K562 (cell line): ENCODE measurements around the gene MOSPD3. TPM values are rescaled to one million over a fixed set of nuclear protein-coding genes. Genes with fewer than 3 reads are reported as not detected.
A peak's percentile ranks its signal among the peaks of the same experiment; 100 is the strongest.

Experiments
- ATAC-seq: fragments of 200-7000 bp; cut with Tn5 transposase; 3 replicates; pipeline ENCODE4 v1.9.1; 2020; ENCODE audit warnings: moderate library complexity
- BruUV-seq: library from RNA; stranded (reverse); fragments of 400-500 nt; replicated peaks from 2 replicates; lab custom pipeline; 2021; lab: Mats Ljungman, UMichigan
- CTCF ChIA-PET: fragments of 300-600 bp; formaldehyde crosslinking; extraction: SDS; loops from one replicate; lab custom pipeline; 2021; ENCODE audit warnings: low intra/inter-chr PET ratio; lab: Yijun Ruan, JAX
- POLR2A ChIA-PET: fragments of 300-600, 350-650 bp; sonication (Branson Sonifier 250); formaldehyde crosslinking; extraction: SDS; loops from one replicate; lab custom pipeline; 2021; ENCODE audit warnings: antibody characterized with exemption, inconsistent platforms; lab: Yijun Ruan, JAX
- DNase-seq, 4 experiments: peaks; one replicate each; pipeline versions ENCODE4 v3.0.0 to v3.0.0-alpha.2; 2011 to 2018; ENCODE audit warnings: low spot score in 3 of 4, mixed read lengths in 3 of 4; ENCODE audit errors: extremely low read depth in 1 of 4
- FAIRE-seq: peaks from 2 replicates; lab custom pipeline; 2011; peaks lifted over from hg19 to GRCh38; lab: Jason Lieb, UNC
- H2AFZ ChIP-seq: 2 replicates; pipeline ENCODE4 v1.6.0; 2011; ENCODE audit warnings: low read depth, low read length, control low read depth, inconsistent platforms
- H3K27ac ChIP-seq: fragments of 200-600 bp; 3 replicates; pipeline ENCODE4 v1.8.0; 2011; ENCODE audit warnings: low read depth, mild to moderate bottlenecking, control low read depth, inconsistent platforms, low read length, moderate library complexity, mixed read lengths; ENCODE audit errors: extremely low read depth
- H3K27me3 ChIP-seq, 2 experiments: fragments of 300-600 bp in 1 of 2; 2 replicates in 1 of 2; 3 replicates in 1 of 2; pipeline versions ENCODE4 v1.6.0 to v1.8.0; 2011; ENCODE audit warnings: inconsistent platforms in 2 of 2, low read length in 2 of 2, mild to moderate bottlenecking in 1 of 2, mixed read lengths in 1 of 2, moderate library complexity in 1 of 2; ENCODE audit not compliant: control insufficient read depth in 2 of 2, insufficient read depth in 2 of 2
- H3K36me3 ChIP-seq: fragments of 300-600 bp; 3 replicates; pipeline ENCODE4 v1.8.0; 2011; ENCODE audit warnings: mild to moderate bottlenecking, low read length, inconsistent platforms; ENCODE audit not compliant: control insufficient read depth, insufficient read depth
- H3K4me1 ChIP-seq, 2 experiments: fragments of 200-600 bp in 1 of 2; replicated peaks in 1 of 2; 2 replicates in 1 of 2; 3 replicates in 1 of 2; pipeline versions ENCODE4 v1.5.1 to v1.8.0; 2011; ENCODE audit warnings: inconsistent platforms in 2 of 2, low read length in 2 of 2, mild to moderate bottlenecking in 1 of 2, mixed read lengths in 1 of 2, moderate library complexity in 1 of 2; ENCODE audit not compliant: control insufficient read depth in 2 of 2, insufficient read depth in 2 of 2
- H3K4me2 ChIP-seq: 2 replicates; pipeline ENCODE4 v1.6.1; 2011; ENCODE audit warnings: low read length, control low read depth, inconsistent platforms, mixed read lengths; ENCODE audit not compliant: insufficient read depth
- H3K4me3 ChIP-seq: fragments of 200-600 bp; sonication (generic), shearing (Covaris generic); 2 replicates; pipeline ENCODE4 v1.5.1; 2016; ENCODE audit warnings: control low read depth, inconsistent platforms
- H3K79me2 ChIP-seq: fragments of 200-600 bp; 3 replicates; pipeline ENCODE4 v1.8.0; 2011; ENCODE audit warnings: low read length, inconsistent platforms; ENCODE audit not compliant: control insufficient read depth, insufficient read depth
- H3K9ac ChIP-seq, 2 experiments: 2 replicates each; pipeline versions ENCODE4 v1.6.0 to v1.6.1; 2011; ENCODE audit warnings: low read depth in 2 of 2, low read length in 2 of 2, control low read depth in 1 of 2, inconsistent platforms in 1 of 2, mild to moderate bottlenecking in 1 of 2, mixed read lengths in 1 of 2; ENCODE audit not compliant: insufficient read depth in 1 of 2
- H3K9me1 ChIP-seq: one replicate; pipeline ENCODE4 v1.6.0; 2011; ENCODE audit warnings: inconsistent platforms, mild to moderate bottlenecking, low read length, moderate library complexity; ENCODE audit not compliant: control insufficient read depth, insufficient read depth
- H3K9me3 ChIP-seq: replicated peaks from 2 replicates; pipeline ENCODE4 v1.5.1; 2011; ENCODE audit warnings: low read depth, low read length, inconsistent platforms; ENCODE audit not compliant: control insufficient read depth, insufficient read depth
- H4K20me1 ChIP-seq: replicated peaks from 2 replicates; pipeline ENCODE4 v1.6.1; 2011; ENCODE audit warnings: low read length, inconsistent platforms, mixed read lengths; ENCODE audit not compliant: control insufficient read depth, insufficient read depth
- ATF1 ChIP-seq, 2 experiments: fragments of 450-650 bp in 1 of 2; IDR thresholded peaks; 2 replicates each; pipeline ENCODE4 v1.6.1; 2016; ENCODE audit warnings: missing compliant biosample characterization in 1 of 2, missing genetic modification characterization in 1 of 2
- ATF4 ChIP-seq: fragments of 450-650 bp; formaldehyde crosslinking; IDR thresholded peaks from 2 replicates; pipeline ENCODE4 v1.4.0; 2022; ENCODE audit warnings: mild to moderate bottlenecking, moderate library complexity
- E2F1 ChIP-seq: sonication (generic); formaldehyde crosslinking; IDR thresholded peaks from 2 replicates; pipeline ENCODE4 v1.8.1; 2023; ENCODE audit warnings: mild to moderate bottlenecking, missing genetic modification reagents, moderate library complexity
- ETV6 ChIP-seq, 3 experiments: fragments of 150-350 bp in 1 of 3; sonication (generic) in 1 of 3; formaldehyde crosslinking in 1 of 3; IDR thresholded peaks; 2 replicates each; pipeline versions ENCODE4 v1.6.1 to v1.8.0; 2014 to 2022; ENCODE audit warnings: borderline replicate concordance in 2 of 3, low read depth in 2 of 3, antibody characterized with exemption in 1 of 3, low read length in 1 of 3, mild to moderate bottlenecking in 1 of 3, missing genetic modification reagents in 1 of 3
- NCOA6 ChIP-seq: fragments of 450-650 bp; IDR thresholded peaks from 2 replicates; pipeline ENCODE4 v1.6.1; 2017; ENCODE audit warnings: mild to moderate bottlenecking
- SAFB ChIP-seq: fragments of 200-400 bp; formaldehyde crosslinking; IDR thresholded peaks from 2 replicates; pipeline ENCODE4 v1.6.1; 2017; ENCODE audit warnings: low read depth, low read length, borderline replicate concordance
- SMC3 ChIP-seq: conservative IDR thresholded peaks from 2 replicates; pipeline ENCODE4 v1.6.1; 2011; ENCODE audit warnings: low read depth, low read length, improper control_type of control experiment; ENCODE audit not compliant: insufficient read depth
- TFAP4 ChIP-seq: sonication (generic); formaldehyde crosslinking; IDR thresholded peaks from 2 replicates; pipeline ENCODE4 v1.8.0; 2022; ENCODE audit warnings: missing genetic modification reagents, mild to moderate bottlenecking, moderate library complexity, borderline replicate concordance
- ZNF12 ChIP-seq: sonication (generic); formaldehyde crosslinking; IDR thresholded peaks from 2 replicates; pipeline ENCODE4 v1.4.0; 2020; ENCODE audit warnings: mild to moderate bottlenecking, missing genetic modification reagents
- ZNF212 ChIP-seq: fragments of 450-650 bp; formaldehyde crosslinking; IDR thresholded peaks from 2 replicates; pipeline ENCODE4 v1.4.0; 2020; ENCODE audit warnings: mild to moderate bottlenecking
- WGBS: fragments of 100-300 bp; shearing (Covaris generic); methylation state at CpG from one replicate; pipeline ENCODE4 v1.1.6; 2016; ENCODE audit warnings: low coverage, mixed read lengths; ENCODE audit not compliant: insufficient coverage; ENCODE audit errors: missing lambda C conversion rate; 5-methylcytosine and 5-hydroxymethylcytosine counted together
- in situ Hi-C: fragments of 300-500 bp; cut with MboI; formaldehyde crosslinking; loops from 4 replicates; pipeline ENCODE4 v1.15.0; 2018; ENCODE audit warnings: inconsistent platforms, mixed read lengths
- intact Hi-C: fragments of 100-400 bp; cut with micrococcal nuclease; formaldehyde crosslinking; loops from 2 replicates; pipeline ENCODE4 v1.14.2; 2022
- polyA plus RNA-seq, 8 experiments: library from polyadenylated mRNA; depleted of rRNA in 4 of 8; stranded (reverse) in 5 of 8; unstranded in 3 of 8; fragments of >200 nt; fragmentation: Nextera tagmentation in 2 of 8; fragmentation: Illumina TruSeq in 1 of 8; extraction: Ambion mirVana in 2 of 8; extraction: Trizol in 1 of 8; gene quantifications; 2 replicates each; pipeline versions ENCODE4 v1.2.1 to v1.2.3, GENCODE V29; 2011 to 2014; ENCODE audit warnings: inconsistent platforms in 1 of 8, missing spikeins in 1 of 8
- total RNA-seq, 7 experiments: library from RNA; depleted of rRNA in 6 of 7; stranded (reverse); fragments of >200 nt in 6 of 7; fragmentation: Illumina TruSeq in 2 of 7; extraction: Trizol in 2 of 7; gene quantifications; 2 replicates each; pipeline versions ENCODE4 v1.2.1 to v1.2.3, GENCODE V29; 2011 to 2021; ENCODE audit warnings: low replicate concordance in 1 of 7

The MOSPD3 gene
- total and polyA plus RNA-seq, 9 of the 15 experiments (the other 6 are each of a cell fraction or from before 2014, with no cell fraction given): 1.4 to 32.1 (median 7.3) TPM

- Histone ChIP-seq H3K27me3 (no peaks in the 10 kb centered on the region), H2AFZ (no peak overlapping the region), H4K20me1 (no peaks in the 10 kb centered on the region), H3K9me3 (no peaks in the 10 kb centered on the region), H3K9ac (peak overlapping the region in 1 of 2 experiments; percentile 74; a peak in 2 of 4 replicates), H3K4me3 (no peak overlapping the region), H3K4me2 (no peak overlapping the region), H3K4me1 (peaks cover 5 to 38% of the 10 kb centered on the region in 2 experiments; a peak in 4 of 5 replicates), H3K36me3 (peaks cover 17% of the 10 kb centered on the region; the same call in 1 of the 3 replicates), H3K27ac (no peak overlapping the region), H3K9me1 (peaks cover 1% of the 10 kb centered on the region), H3K79me2 (no peaks in the 10 kb centered on the region)
- CTCF ChIA-PET: interaction anchor here (0.5 to 1.9 kb wide), 6 partner anchors 24 to 161 kb away, joined by 3 to 9 read pairs (median 4); no protein-coding TSS in a partner anchor
- POLR2A ChIA-PET: interaction anchor here (0.7 to 1.2 kb wide), 4 partner anchors 21 to 1999 kb away, joined by 3 to 6 read pairs (median 3); partner anchors contain the start of genes FBXO24 and LRCH4
- WGBS: 34% methylated on average over 12 of the region's 12 CpGs
- DNase-seq (peak; percentile 87 to 94 (median 90)), FAIRE-seq (peak; percentile 96), ATAC-seq (peak; percentile 82)
- intact Hi-C loops: loop anchor here (1.0 to 2.0 kb wide), 2 partner anchors 127 to 161 kb away; no protein-coding TSS in a partner anchor
- in situ Hi-C loops: loop anchor here (25.0 kb wide), 1 partner anchor 102 kb away; the partner anchor contains the start of gene SPACDR
- no TSS peak for BruUV-seq
- no peak for TF ChIP-seq ZNF212 (CRISPR knock-in tag)
- no peak for TF ChIP-seq ATF1 (CRISPR knock-in tag; IDR thresholded peaks at IDR 0.05)
- no peak for TF ChIP-seq ATF1 (tag; IDR thresholded peaks at IDR 0.05)
- no peak for TF ChIP-seq SAFB
- peak; percentile 83 for TF ChIP-seq SMC3
- no peak for TF ChIP-seq NCOA6
- TF ChIP-seq ATF4 (CRISPR knock-in tag): no peak
- 0 out of 2 replicates have a peak, but pooled peaks have one; percentile 15 for TF ChIP-seq E2F1 (CRISPR knock-in tag)
- TF ChIP-seq ZNF12 (CRISPR knock-in tag): 0 out of 2 replicates have a peak, but pooled peaks have one; percentile 56
- TF ChIP-seq TFAP4: peak; percentile 72; the same call in 1 of the 2 replicates
- no peak; a peak in 1 of 4 replicates for TF ChIP-seq ETV6 (IDR thresholded peaks at IDR 0.05; ENCODE audit: borderline replicate concordance in 1 of 2, low read depth in 2 of 2, low read length in 1 of 2)
- no peak for TF ChIP-seq ETV6 (CRISPR knock-in tag; IDR thresholded peaks at IDR 0.05; ENCODE audit: borderline replicate concordance)
Measured at GRCh38 chr7:100563809-100564400, 48.4 kb upstream of the MOSPD3 start.
